Tibial artery (tissue), 4 donors: ENCODE measurements around the gene DNAJC12.

Experiments
- DNase-seq, 2 donors: peaks; one replicate each; pipeline ENCODE4 v3.0.0-alpha.2; 2019
- H3K27ac ChIP-seq, 2 donors: fragments of 200-600 bp; sonication (generic) in 1 of 2; 1 replicate in 1 of 2; 2 replicates in 1 of 2; pipeline ENCODE4 v1.5.1; 2018 to 2019; ENCODE audit warnings: mild to moderate bottlenecking in 1 of 2
- H3K27me3 ChIP-seq, 2 donors: fragments of 200-600 bp; sonication (generic) in 1 of 2; one replicate each; pipeline versions ENCODE4 v1.5.1 to v1.6.0; 2016 to 2019
- H3K36me3 ChIP-seq, 3 donors: fragments of 200-600 bp; sonication (generic) in 2 of 3; one replicate each; pipeline ENCODE4 v1.5.1; 2016 to 2019; ENCODE audit warnings: mild to moderate bottlenecking in 2 of 3
- H3K4me1 ChIP-seq, 4 donors: fragments of 200-600 bp; sonication (generic) in 2 of 4; 1 replicate in 3 of 4; 2 replicates in 1 of 4; pipeline ENCODE4 v1.5.1; 2016 to 2019
- H3K4me3 ChIP-seq, 2 donors: fragments of 200-600 bp; sonication (generic) in 1 of 2; 1 replicate in 1 of 2; 2 replicates in 1 of 2; pipeline ENCODE4 v1.5.1; 2018 to 2019; ENCODE audit warnings: mild to moderate bottlenecking in 2 of 2
- H3K9me3 ChIP-seq, 3 donors: fragments of 200-600 bp; sonication (generic) in 1 of 3; one replicate each; pipeline ENCODE4 v1.5.1; 2016 to 2019
- CTCF ChIP-seq, 2 experiments: fragments of 200-600 bp in 1 of 2; fragments of 450-650 bp in 1 of 2; IDR thresholded peaks; one replicate each; pipeline ENCODE4 v1.5.1; 2017 to 2019; ENCODE audit warnings: antibody characterized with exemption in 2 of 2, mild to moderate bottlenecking in 1 of 2, moderate library complexity in 1 of 2
- intact Hi-C: fragments of 100-400 bp; cut with DNase I; formaldehyde crosslinking; loops from one replicate; pipeline ENCODE4 v1.15.0; 2023; ENCODE audit warnings: low total_unique reads

The DNAJC12 gene

GRCh38 chr10:67807855-67808456, 30.0 kb downstream of the DNAJC12 start:
- H3K36me3 ChIP-seq: no peaks in the 10 kb centered on the region
- no peaks in the 10 kb centered on the region for H3K9me3 ChIP-seq
- no peak for TF ChIP-seq CTCF (IDR thresholded peaks at IDR 0.05)
- no peak for DNase-seq
- intact Hi-C loops: no loop called here
- H3K27ac ChIP-seq: no peak overlapping the region
- H3K27me3 ChIP-seq: no peaks in the 10 kb centered on the region
- no peaks in the 10 kb centered on the region for H3K4me1 ChIP-seq
- H3K4me3 ChIP-seq: no peak overlapping the region

- no peaks in the 10 kb centered on the region for H3K27me3 ChIP-seq
- DNase-seq: no peak
- H3K27ac ChIP-seq: no peak overlapping the region
- H3K36me3 ChIP-seq: no peaks in the 10 kb centered on the region
- TF ChIP-seq CTCF (IDR thresholded peaks at IDR 0.05): no peak
- intact Hi-C loops: no loop called here
- H3K4me1 ChIP-seq: no peaks in the 10 kb centered on the region
- no peak overlapping the region for H3K4me3 ChIP-seq
- H3K9me3 ChIP-seq: no peaks in the 10 kb centered on the region
These were observed 33.7 kb downstream of the DNAJC12 start for GRCh38 chr10:67804395-67804678.

- Histone ChIP-seq H3K9me3 (no peaks in the 10 kb centered on the region), H3K27me3 (no peaks in the 10 kb centered on the region), H3K36me3 (no peaks in the 10 kb centered on the region), H3K4me1 (no peaks in the 10 kb centered on the region), H3K27ac (no peak overlapping the region), H3K4me3 (no peak overlapping the region)
- intact Hi-C loops: no loop called here
- no peak for TF ChIP-seq CTCF (IDR thresholded peaks at IDR 0.05)
- DNase-seq: no peak
These were observed 34.2 kb downstream of the DNAJC12 start for GRCh38 chr10:67803588-67804394.

GRCh38 chr10:67802767-67803538, 35.0 kb downstream of the DNAJC12 start:
- no peak for TF ChIP-seq CTCF (IDR thresholded peaks at IDR 0.05)
- no peaks in the 10 kb centered on the region for H3K9me3 ChIP-seq
- no peaks in the 10 kb centered on the region for H3K36me3 ChIP-seq
- intact Hi-C loops: no loop called here
- no peak overlapping the region for H3K4me3 ChIP-seq
- H3K4me1 ChIP-seq: no peaks in the 10 kb centered on the region
- DNase-seq: no peak
- H3K27me3 ChIP-seq: no peaks in the 10 kb centered on the region
- H3K27ac ChIP-seq: no peak overlapping the region

- no peak for TF ChIP-seq CTCF (IDR thresholded peaks at IDR 0.05)
- H3K4me1 ChIP-seq: no peaks in the 10 kb centered on the region
- H3K27me3 ChIP-seq: no peaks in the 10 kb centered on the region
- H3K36me3 ChIP-seq: no peaks in the 10 kb centered on the region
- intact Hi-C loops: no loop called here
- no peak overlapping the region for H3K27ac ChIP-seq
- no peaks in the 10 kb centered on the region for H3K9me3 ChIP-seq
- no peak overlapping the region for H3K4me3 ChIP-seq
- DNase-seq: no peak
These were observed 36.9 kb downstream of the DNAJC12 start for GRCh38 chr10:67801118-67801517.
